HEK293 (cell line): ENCODE results near the gene TECTA.

Source experiments
- CTCF ChIA-PET: fragments of 350-600 bp; formaldehyde crosslinking; extraction: SDS; loops from one replicate; lab custom pipeline; 2021; ENCODE audit warnings: antibody characterized with exemption; lab: Yijun Ruan, JAX
- POLR2A ChIA-PET: fragments of 300-600 bp; formaldehyde crosslinking; extraction: SDS; loops from one replicate; lab custom pipeline; 2020; ENCODE audit warnings: antibody characterized with exemption, inconsistent platforms; lab: Yijun Ruan, JAX
- H3K27ac ChIP-seq: fragments of 200-500 bp; sonication (Bioruptor generic); 2 replicates; pipeline ENCODE4 v1.5.1; 2014; ENCODE audit warnings: low read depth, low read length, control low read depth, inconsistent platforms; ENCODE audit errors: extremely low read depth
- H3K36me3 ChIP-seq, 2 experiments: fragments of 200-500 bp in 1 of 2; sonication (Bioruptor generic) in 1 of 2; 1 replicate in 1 of 2; 2 replicates in 1 of 2; pipeline ENCODE4 v1.5.1; 2014 to 2017; ENCODE audit warnings: inconsistent platforms in 2 of 2, low read length in 2 of 2; ENCODE audit not compliant: control insufficient read depth in 2 of 2, insufficient read depth in 1 of 2
- H3K4me1 ChIP-seq: fragments of 200-500 bp; sonication (Bioruptor generic); 2 replicates; pipeline ENCODE4 v1.5.1; 2014; ENCODE audit warnings: mild to moderate bottlenecking, low read length, inconsistent platforms; ENCODE audit not compliant: control insufficient read depth, insufficient read depth
- H3K4me3 ChIP-seq: 2 replicates; pipeline ENCODE4 v1.5.1; 2011; ENCODE audit warnings: low read depth, mild to moderate bottlenecking, control low read depth, low read length, moderate library complexity
- H3K9me3 ChIP-seq: fragments of 200-500 bp; sonication (Bioruptor generic); 2 replicates; pipeline ENCODE4 v1.5.1; 2014; ENCODE audit warnings: low read depth, low read length, inconsistent platforms; ENCODE audit not compliant: control insufficient read depth, insufficient read depth
- IKZF3 ChIP-seq: fragments of 450-650 bp; IDR thresholded peaks from 2 replicates; pipeline ENCODE4 v1.5.0; 2018; ENCODE audit warnings: missing biosample characterization, mild to moderate bottlenecking, missing genetic modification characterization, moderate library complexity
- SCRT2 ChIP-seq: fragments of 450-650 bp; formaldehyde crosslinking; IDR thresholded peaks from 2 replicates; pipeline ENCODE4 v1.5.1; 2016; ENCODE audit warnings: missing biosample characterization, missing genetic modification characterization
- SETDB1 ChIP-seq: IDR thresholded peaks from one replicate; pipeline ENCODE4 v1.6.1; 2017; ENCODE audit warnings: mild to moderate bottlenecking, low read length, moderate library complexity, mixed read lengths; ENCODE audit not compliant: insufficient read length
- SP7 ChIP-seq: fragments of 450-650 bp; formaldehyde crosslinking; IDR thresholded peaks from 2 replicates; pipeline ENCODE4 v1.5.1; 2016; ENCODE audit warnings: missing biosample characterization, missing genetic modification characterization
- ZBTB21 ChIP-seq: fragments of 450-650 bp; formaldehyde crosslinking; IDR thresholded peaks from 2 replicates; pipeline ENCODE4 v1.5.1; 2017; ENCODE audit warnings: missing biosample characterization, missing genetic modification characterization
- ZNF157 ChIP-seq: fragments of 450-650 bp; formaldehyde crosslinking; IDR thresholded peaks from 2 replicates; pipeline ENCODE4 v1.5.1; 2016; ENCODE audit warnings: missing biosample characterization, missing genetic modification characterization
- ZNF221 ChIP-seq: fragments of 450-650 bp; formaldehyde crosslinking; IDR thresholded peaks from 2 replicates; pipeline ENCODE4 v1.5.1; 2017; ENCODE audit warnings: missing biosample characterization, missing genetic modification characterization, borderline replicate concordance
- ZNF23 ChIP-seq: fragments of 450-650 bp; formaldehyde crosslinking; IDR thresholded peaks from 2 replicates; pipeline ENCODE4 v1.5.1; 2016; ENCODE audit warnings: missing biosample characterization, missing genetic modification characterization, borderline replicate concordance
- ZNF24 ChIP-seq: fragments of 450-650 bp; formaldehyde crosslinking; IDR thresholded peaks from 2 replicates; pipeline ENCODE4 v1.5.1; 2016; ENCODE audit warnings: missing biosample characterization, missing genetic modification characterization
- ZNF266 ChIP-seq: fragments of 450-650 bp; formaldehyde crosslinking; IDR thresholded peaks from 2 replicates; pipeline ENCODE4 v1.5.1; 2016; ENCODE audit warnings: missing biosample characterization, missing genetic modification characterization, low read depth
- ZNF521 ChIP-seq: fragments of 450-650 bp; formaldehyde crosslinking; IDR thresholded peaks from 2 replicates; pipeline ENCODE4 v1.5.1; 2017; ENCODE audit warnings: missing biosample characterization, mild to moderate bottlenecking, missing genetic modification characterization
- ZNF549 ChIP-seq: fragments of 450-650 bp; IDR thresholded peaks from 2 replicates; pipeline ENCODE4 v1.5.1; 2018; ENCODE audit warnings: missing biosample characterization, missing genetic modification characterization, mild to moderate bottlenecking, inconsistent platforms, moderate library complexity
- ZNF626 ChIP-seq: fragments of 450-650 bp; sonication (Bioruptor Pico); formaldehyde crosslinking; IDR thresholded peaks from 2 replicates; pipeline ENCODE4 v1.5.1; 2018; ENCODE audit warnings: missing biosample characterization, missing genetic modification characterization, inconsistent platforms
- ZNF701 ChIP-seq: fragments of 450-650 bp; formaldehyde crosslinking; IDR thresholded peaks from 2 replicates; pipeline ENCODE4 v1.5.1; 2016; ENCODE audit warnings: missing biosample characterization, missing genetic modification characterization
- ZNF791 ChIP-seq: fragments of 450-650 bp; formaldehyde crosslinking; IDR thresholded peaks from 2 replicates; pipeline ENCODE4 v1.5.1; 2016; ENCODE audit warnings: missing biosample characterization, missing genetic modification characterization
- TF ChIP-seq, protein P1 (sequence below): fragments of 450-650 bp; formaldehyde crosslinking; IDR thresholded peaks from 2 replicates; pipeline ENCODE4 v1.5.1; 2016; ENCODE audit warnings: missing biosample characterization, missing genetic modification characterization
- TF ChIP-seq, protein P2 (sequence below): fragments of 450-650 bp; formaldehyde crosslinking; IDR thresholded peaks from 2 replicates; pipeline ENCODE4 v1.5.1; 2016; ENCODE audit warnings: missing biosample characterization, missing genetic modification characterization
- TF ChIP-seq, protein P3 (sequence below): IDR thresholded peaks from 2 replicates; pipeline ENCODE4 v1.6.1; 2011; ENCODE audit warnings: mild to moderate bottlenecking, low read depth, low read length, borderline replicate concordance
- TF ChIP-seq, protein P4 (sequence below): fragments of 450-650 bp; formaldehyde crosslinking; conservative IDR thresholded peaks from 2 replicates; pipeline ENCODE4 v1.5.1; 2016; ENCODE audit warnings: low read depth, missing biosample characterization, missing genetic modification characterization
- TF ChIP-seq, protein P5 (sequence below): fragments of 450-650 bp; formaldehyde crosslinking; IDR thresholded peaks from 2 replicates; pipeline ENCODE4 v1.5.1; 2016; ENCODE audit warnings: missing biosample characterization, missing genetic modification characterization

Gene TECTA

DNA sequence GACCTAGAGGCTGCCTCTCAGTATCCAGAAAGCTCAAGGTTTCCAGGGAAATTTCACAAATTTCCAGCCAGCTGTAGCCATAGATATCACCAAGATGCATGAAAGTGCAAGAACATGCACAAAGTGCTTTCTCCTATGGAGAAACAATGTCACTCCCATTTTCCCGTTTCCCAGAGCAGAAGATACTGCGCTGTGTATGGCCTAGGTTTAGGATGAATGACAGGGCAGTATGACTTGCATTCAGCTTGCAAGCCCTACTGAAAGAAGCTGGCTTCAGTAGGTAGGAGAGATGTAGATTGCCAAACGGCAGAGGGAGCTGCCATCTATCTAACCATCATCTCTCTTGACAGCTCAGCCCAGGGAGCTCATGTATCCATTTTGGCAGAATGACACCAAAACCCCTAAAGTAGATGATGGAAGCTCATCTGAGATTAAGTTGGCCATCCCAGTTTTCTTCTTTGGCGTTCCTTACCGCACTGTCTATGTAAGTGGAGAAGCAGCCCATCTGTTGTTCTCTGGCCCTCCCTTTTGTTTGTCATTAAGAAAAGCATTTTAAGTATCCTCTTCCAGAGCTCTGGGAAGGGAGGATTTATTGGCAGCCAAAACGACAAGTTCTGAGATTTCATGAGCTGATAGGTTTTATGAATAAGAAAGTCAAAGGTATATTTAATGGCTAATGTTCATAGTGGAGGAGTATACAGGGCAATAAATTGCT is 4.6 kb downstream of the TECTA start:
- ChIA-PET POLR2A (no interaction called here), CTCF (interaction anchor here (1.0 to 1.8 kb wide), 3 partner anchors 24 to 176 kb away, joined by 3 to 4 read pairs (median 4); no protein-coding TSS in a partner anchor)
- H3K4me1 ChIP-seq = no peaks in the 10 kb centered on the region
- TF ChIP-seq ZBTB21 = no peak
- TF ChIP-seq, protein P1, sequence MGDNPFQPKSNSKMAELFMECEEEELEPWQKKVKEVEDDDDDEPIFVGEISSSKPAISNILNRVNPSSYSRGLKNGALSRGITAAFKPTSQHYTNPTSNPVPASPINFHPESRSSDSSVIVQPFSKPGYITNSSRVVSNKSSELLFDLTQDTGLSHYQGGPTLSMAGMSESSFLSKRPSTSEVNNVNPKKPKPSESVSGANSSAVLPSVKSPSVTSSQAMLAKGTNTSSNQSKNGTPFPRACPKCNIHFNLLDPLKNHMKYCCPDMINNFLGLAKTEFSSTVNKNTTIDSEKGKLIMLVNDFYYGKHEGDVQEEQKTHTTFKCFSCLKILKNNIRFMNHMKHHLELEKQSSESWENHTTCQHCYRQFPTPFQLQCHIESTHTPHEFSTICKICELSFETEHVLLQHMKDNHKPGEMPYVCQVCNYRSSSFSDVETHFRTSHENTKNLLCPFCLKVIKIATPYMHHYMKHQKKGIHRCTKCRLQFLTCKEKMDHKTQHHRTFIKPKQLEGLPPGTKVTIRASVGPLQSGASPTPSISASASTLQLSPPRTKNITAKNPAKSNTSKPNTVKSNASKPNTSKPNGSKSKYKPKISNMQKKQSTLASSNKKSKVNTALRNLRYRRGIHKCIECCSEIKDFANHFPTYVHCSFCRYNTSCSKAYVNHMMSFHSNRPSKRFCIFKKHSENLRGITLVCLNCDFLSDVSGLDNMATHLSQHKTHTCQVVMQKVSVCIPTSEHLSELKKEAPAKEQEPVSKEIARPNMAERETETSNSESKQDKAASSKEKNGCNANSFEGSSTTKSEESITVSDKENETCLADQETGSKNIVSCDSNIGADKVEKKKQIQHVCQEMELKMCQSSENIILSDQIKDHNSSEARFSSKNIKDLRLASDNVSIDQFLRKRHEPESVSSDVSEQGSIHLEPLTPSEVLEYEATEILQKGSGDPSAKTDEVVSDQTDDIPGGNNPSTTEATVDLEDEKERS (tag by site-specific recombination) = no peak
- TF ChIP-seq, protein P2, sequence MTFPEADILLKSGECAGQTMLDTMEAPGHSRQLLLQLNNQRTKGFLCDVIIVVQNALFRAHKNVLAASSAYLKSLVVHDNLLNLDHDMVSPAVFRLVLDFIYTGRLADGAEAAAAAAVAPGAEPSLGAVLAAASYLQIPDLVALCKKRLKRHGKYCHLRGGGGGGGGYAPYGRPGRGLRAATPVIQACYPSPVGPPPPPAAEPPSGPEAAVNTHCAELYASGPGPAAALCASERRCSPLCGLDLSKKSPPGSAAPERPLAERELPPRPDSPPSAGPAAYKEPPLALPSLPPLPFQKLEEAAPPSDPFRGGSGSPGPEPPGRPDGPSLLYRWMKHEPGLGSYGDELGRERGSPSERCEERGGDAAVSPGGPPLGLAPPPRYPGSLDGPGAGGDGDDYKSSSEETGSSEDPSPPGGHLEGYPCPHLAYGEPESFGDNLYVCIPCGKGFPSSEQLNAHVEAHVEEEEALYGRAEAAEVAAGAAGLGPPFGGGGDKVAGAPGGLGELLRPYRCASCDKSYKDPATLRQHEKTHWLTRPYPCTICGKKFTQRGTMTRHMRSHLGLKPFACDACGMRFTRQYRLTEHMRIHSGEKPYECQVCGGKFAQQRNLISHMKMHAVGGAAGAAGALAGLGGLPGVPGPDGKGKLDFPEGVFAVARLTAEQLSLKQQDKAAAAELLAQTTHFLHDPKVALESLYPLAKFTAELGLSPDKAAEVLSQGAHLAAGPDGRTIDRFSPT = no peak
- no peak for TF ChIP-seq ZNF549 (tag by site-specific recombination)
- no peak for TF ChIP-seq ZNF701 (tag by site-specific recombination)
- no peak for TF ChIP-seq ZNF266
- TF ChIP-seq, protein P3, sequence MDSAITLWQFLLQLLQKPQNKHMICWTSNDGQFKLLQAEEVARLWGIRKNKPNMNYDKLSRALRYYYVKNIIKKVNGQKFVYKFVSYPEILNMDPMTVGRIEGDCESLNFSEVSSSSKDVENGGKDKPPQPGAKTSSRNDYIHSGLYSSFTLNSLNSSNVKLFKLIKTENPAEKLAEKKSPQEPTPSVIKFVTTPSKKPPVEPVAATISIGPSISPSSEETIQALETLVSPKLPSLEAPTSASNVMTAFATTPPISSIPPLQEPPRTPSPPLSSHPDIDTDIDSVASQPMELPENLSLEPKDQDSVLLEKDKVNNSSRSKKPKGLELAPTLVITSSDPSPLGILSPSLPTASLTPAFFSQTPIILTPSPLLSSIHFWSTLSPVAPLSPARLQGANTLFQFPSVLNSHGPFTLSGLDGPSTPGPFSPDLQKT = no peak
- TF ChIP-seq ZNF23 (tag by site-specific recombination) = no peak
- TF ChIP-seq, protein P4, sequence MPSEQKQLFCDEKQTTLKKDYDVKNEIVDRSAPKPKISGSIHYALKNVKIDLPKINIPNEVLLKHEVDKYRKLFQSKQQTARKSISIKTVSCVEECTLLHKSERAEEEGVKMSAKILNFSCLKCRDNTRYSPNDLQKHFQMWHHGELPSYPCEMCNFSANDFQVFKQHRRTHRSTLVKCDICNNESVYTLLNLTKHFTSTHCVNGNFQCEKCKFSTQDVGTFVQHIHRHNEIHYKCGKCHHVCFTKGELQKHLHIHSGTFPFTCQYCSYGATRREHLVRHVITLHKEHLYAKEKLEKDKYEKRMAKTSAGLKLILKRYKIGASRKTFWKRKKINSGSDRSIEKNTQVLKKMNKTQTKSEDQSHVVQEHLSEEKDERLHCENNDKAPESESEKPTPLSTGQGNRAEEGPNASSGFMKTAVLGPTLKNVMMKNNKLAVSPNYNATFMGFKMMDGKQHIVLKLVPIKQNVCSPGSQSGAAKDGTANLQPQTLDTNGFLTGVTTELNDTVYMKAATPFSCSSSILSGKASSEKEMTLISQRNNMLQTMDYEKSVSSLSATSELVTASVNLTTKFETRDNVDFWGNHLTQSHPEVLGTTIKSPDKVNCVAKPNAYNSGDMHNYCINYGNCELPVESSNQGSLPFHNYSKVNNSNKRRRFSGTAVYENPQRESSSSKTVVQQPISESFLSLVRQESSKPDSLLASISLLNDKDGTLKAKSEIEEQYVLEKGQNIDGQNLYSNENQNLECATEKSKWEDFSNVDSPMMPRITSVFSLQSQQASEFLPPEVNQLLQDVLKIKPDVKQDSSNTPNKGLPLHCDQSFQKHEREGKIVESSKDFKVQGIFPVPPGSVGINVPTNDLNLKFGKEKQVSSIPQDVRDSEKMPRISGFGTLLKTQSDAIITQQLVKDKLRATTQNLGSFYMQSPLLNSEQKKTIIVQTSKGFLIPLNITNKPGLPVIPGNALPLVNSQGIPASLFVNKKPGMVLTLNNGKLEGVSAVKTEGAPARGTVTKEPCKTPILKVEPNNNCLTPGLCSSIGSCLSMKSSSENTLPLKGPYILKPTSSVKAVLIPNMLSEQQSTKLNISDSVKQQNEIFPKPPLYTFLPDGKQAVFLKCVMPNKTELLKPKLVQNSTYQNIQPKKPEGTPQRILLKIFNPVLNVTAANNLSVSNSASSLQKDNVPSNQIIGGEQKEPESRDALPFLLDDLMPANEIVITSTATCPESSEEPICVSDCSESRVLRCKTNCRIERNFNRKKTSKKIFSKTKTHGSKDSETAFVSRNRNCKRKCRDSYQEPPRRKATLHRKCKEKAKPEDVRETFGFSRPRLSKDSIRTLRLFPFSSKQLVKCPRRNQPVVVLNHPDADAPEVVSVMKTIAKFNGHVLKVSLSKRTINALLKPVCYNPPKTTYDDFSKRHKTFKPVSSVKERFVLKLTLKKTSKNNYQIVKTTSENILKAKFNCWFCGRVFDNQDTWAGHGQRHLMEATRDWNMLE (tag by site-specific recombination) = no peak
- no peak for TF ChIP-seq ZNF157 (tag by site-specific recombination)
- no peak for TF ChIP-seq ZNF24 (tag by site-specific recombination)
- no peak overlapping the region for H3K4me3 ChIP-seq
- H3K27ac ChIP-seq = no peak overlapping the region
- H3K36me3 ChIP-seq = no peaks in the 10 kb centered on the region
- H3K9me3 ChIP-seq = no peaks in the 10 kb centered on the region

DNA sequence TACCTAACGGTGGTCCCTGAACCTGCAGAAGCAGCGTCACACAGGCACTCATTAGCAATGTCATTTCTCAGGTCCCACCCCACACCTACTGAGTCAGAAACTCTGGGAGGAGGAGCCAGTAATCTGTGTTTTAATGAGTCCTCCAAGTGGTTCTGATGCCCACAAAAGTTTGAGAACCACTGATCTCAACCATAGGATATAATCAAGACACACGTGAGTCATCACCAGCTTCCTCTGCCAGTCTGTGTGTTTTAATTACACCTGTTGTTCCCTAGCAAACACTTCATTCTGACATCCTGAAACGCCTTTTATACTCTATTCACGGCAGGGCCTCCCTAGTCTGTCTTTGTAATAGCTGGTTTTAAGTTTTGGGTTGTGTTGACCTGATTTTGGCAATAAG is 5.8 kb downstream of the TECTA start:
- ChIA-PET CTCF (interaction anchor here (1.8 kb wide), 1 partner anchor 177 kb away, joined by 4 read pairs; no protein-coding TSS in a partner anchor), POLR2A (no interaction called here)
- no peak overlapping the region for H3K27ac ChIP-seq
- no peaks in the 10 kb centered on the region for H3K4me1 ChIP-seq
- no peak overlapping the region for H3K4me3 ChIP-seq
- H3K9me3 ChIP-seq = no peaks in the 10 kb centered on the region
- H3K36me3 ChIP-seq = no peaks in the 10 kb centered on the region
- TF ChIP-seq ZNF521 (tag by site-specific recombination) (no peak), ZNF221 (tag by site-specific recombination) (no peak), ZNF626 (tag by site-specific recombination) (no peak), SETDB1 (no peak), IKZF3 (tag by site-specific recombination) (no peak), SCRT2 (tag by site-specific recombination) (peak; percentile 89), ZNF791 (tag by site-specific recombination) (no peak), SP7 (peak; percentile 97)
- TF ChIP-seq, protein P3 = no peak
- TF ChIP-seq, protein P5, sequence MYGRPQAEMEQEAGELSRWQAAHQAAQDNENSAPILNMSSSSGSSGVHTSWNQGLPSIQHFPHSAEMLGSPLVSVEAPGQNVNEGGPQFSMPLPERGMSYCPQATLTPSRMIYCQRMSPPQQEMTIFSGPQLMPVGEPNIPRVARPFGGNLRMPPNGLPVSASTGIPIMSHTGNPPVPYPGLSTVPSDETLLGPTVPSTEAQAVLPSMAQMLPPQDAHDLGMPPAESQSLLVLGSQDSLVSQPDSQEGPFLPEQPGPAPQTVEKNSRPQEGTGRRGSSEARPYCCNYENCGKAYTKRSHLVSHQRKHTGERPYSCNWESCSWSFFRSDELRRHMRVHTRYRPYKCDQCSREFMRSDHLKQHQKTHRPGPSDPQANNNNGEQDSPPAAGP (tag by site-specific recombination) = no peak
